ENCODE data around the gene SPON2.
A peak's percentile ranks its signal among the peaks of the same experiment; 100 is the strongest.
"Not testable (repeated sequence)": the region's sequence is repeated elsewhere in the genome, so short reads cannot be mapped to it uniquely, and the experiment has no call there.

The SPON2 gene

DNA sequence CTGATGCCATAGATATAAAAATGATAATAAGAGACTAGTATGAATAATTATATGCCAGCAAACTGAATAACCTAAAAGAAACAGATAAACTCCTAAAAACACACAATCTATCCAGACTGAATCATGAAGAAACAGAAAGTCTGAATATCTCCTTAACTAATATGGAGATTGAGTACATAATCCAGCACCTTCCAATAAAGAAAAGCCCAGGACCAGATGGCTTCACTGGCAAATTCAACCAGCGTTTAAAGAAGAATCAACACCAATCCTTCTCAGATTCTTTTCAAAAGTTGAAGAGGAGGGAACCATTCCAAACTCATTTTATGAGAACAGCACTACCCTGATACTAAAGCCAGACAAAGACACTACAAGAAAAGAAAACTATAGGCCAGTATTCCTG, 32.5 kb downstream of the SPON2 start:
- DNase-seq: no peak

DNA sequence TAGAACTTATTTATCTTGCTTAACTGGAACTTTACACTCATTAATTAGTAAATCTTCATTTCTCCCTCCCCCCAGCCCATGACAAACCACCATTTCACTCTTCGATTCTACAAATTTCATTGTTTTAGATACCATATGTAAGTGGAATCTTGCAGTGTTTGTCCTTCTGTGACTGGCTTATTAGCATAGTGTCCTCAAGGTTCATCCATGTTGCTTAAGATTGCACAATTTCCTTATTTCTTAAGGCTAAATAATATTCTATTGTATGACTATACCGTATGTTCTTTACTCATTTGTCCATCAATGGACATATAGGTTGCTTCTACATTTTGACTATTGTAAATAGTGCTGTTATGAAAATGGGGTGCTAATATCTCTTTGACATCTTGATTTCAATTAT, 34.5 kb downstream of the SPON2 start:
- no peak for DNase-seq

DNA sequence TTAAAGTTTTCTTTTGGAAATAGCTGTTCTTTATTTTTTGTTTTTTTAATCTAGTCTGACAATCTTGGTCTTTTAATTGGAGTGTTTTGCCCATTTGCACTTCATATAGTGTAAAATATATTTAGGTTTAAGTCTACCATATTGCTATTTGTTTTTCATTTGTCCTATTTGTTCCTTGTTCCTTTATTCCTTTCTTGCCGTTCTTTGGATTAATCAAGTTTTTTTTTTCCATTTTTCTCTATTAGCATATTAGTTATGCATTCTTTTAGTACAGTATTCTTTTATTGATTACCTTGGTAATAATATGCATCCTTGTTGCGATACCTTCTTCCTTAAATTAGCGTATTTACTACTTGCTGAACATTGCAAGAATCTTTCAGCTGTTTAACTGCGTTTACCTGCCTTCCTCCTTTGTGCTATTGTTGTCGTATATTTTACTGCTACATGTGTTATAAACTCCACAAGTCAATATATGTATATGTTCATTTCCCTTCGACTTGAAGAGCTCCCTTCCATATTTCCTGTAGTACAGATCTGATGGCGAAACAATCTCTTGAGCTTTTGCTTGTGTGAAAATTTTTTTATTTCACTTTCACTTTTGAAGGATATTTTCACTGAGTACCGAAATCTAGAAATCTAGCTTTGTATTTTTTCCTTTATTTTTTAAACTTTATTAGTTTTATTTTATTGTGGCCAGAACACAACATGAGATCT, 35.2 kb downstream of the SPON2 start:
- DNase-seq: no peak

DNA sequence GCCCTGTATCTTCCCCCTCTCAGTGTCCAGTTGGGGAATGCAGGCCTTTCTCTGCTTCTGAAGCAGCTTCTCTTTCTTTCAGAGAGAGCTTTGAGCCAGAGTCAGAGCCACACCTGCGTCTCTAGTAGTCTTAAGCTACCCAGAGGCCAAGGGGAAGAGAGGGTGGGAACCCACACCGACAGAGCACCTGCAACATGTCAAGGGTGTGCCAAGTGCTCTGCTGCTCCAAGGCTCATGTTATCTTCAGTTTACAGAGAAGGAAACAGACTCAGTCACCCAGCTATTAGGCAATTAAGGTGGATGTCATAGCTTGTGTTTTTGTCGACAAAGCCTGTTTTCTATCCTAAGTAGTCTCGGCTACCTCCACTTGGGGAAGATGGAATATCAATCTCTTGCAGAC, 36.3 kb downstream of the SPON2 start:
- no peak for DNase-seq

DNA sequence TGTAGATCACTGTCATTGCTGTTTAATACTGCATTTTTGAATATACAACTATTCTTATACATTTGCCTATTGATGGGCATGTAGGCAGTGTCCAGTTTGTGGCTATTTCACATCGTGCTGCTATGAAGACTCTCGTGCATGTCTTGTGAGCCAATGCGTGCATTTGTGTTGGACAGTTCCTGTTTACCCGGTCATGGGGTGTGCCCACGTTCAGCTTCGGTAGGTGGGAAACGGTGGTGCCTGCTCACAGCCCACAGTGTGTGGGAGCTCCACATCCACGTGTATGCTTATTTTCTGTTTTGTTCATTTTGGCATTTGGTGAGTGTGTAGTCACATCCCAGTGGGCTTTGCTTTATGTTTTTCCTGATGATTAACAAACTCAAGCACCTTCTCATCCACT, 39.4 kb downstream of the SPON2 start:
- no peak for DNase-seq

DNA sequence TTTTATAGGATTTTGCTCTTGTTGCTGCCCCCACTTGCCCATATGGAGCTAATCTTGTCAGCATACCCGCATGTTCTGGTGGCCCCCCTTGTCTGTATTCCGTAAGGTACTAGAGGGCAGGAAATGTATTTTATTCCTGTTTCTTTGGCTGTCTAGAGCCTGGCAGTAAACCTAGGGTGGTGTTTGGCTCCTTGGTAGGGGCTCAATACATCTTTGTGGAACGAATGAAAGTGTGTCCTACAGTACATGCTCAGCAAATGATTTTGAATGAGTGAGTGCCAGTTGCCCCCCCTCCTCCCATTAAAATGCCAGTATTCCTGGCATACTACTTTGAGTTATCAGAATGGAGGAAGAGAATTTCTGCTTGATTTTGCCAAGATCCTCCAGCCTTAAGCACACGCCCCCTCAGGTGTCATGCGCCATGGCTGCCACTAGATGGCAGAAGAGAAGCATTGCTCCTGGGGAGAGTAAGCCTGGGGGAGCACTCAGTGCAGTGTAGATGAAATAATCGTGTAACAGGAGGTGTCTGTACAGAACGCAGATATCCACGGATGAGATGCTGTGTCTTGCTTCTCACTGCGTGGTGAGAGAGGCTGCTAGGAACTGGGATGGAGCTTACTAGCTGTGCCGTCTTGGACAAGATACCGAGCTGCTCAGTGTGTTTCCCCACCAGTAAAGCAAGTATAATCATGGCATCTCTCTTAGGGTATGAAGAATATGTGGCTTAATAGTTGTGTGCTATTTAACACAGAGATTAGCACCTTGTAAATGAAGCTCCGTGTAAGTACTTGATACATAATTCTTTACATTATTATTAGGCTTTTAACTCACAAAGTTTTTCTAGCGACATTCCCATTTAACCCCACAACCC, 41.8 kb downstream of the SPON2 start:
- peak; percentile 69 for DNase-seq

DNA sequence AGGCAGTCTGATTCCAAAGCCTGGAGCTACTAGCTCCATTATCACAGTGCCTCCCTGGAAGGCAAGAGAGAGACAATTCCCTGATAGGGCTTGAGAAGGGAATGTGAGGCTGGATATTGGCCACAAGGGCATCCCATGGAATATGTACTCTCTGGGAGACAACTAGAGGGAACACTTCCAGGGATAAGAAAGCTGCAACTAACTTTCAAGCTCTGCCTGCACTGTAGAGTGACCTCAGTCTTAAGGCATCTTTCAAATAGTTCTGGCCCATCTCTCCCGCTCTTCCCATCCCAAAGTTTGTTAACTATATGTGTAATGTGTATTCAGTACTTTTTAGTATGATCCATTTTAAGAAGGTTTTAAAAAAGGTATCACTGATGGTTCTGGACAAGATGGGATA, 45.9 kb downstream of the SPON2 start:
- no peak for DNase-seq

DNA sequence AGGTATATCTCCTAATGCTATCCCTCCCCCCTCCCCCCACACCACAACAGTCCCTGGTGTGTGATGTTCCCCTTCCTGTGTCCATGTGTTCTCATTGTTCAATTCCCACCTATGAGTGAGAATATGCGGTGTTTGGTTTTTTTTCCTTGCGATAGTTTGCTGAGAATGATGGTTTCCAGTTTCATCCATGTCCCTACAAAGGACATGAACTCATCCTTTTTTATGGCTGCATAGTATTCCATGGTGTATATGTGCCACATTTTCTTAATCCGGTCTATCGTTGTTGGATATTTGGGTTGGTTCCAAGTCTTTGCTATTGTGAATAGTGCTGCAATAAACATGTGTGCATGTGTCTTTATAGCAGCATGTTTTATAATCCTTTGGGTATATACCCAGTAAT, 46.9 kb downstream of the SPON2 start:
- not testable (repeated sequence) for DNase-seq

DNA sequence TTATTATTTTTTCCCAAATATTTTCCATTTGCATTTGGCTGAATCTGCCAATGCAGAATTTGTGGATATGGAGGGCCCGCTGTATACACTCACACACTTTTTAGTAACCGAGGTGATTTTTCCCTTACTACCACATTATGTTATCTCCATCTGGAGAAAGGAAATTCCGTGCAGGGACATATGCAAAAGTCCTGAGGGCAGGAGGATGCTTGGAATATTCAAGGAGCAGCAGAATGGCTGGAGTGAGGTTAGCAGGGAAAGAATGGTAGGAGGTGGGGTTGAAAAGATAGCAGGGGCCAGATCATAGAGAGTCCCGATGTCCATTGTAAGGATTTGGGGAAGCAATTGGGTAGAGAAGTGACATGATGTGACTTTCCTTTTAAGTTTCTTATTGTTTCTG, 47.6 kb downstream of the SPON2 start:
- no peak for DNase-seq

DNA sequence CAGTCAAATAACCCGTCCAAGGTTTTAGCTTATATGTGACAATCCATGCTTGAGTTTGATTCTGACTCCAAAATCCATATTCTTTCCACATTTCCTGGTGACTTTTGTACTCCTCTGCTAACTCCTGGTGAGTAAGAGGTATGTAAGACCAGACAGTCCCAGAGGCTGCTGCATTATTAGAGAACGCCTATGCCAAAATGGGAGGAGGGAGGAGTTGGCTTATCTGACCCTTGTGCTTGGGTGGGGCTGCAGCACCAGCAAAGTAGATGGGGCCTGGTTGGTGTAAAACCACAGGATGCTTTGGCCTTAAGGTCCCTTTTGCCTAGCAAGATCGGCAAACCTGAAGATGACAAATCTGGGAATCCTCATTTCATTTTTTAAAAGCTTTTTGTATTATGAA, 49.9 kb downstream of the SPON2 start:
- DNase-seq: no peak

All from activated CD4-positive, alpha-beta T cell treated with anti-CD3 and anti-CD28 coated beads for 1 hour (primary cell).